Prostate gland (tissue), 2 donors: ENCODE data around the gene ZNF136.

Experiments used
- POLR2A ChIP-seq: fragments of 450-650 bp; IDR thresholded peaks from one replicate; pipeline ENCODE4 v1.6.1; 2016; ENCODE audit warnings: antibody characterized with exemption, mild to moderate bottlenecking
- POLR2AphosphoS5 ChIP-seq: sonication (generic); formaldehyde crosslinking; IDR thresholded peaks from one replicate; pipeline ENCODE4 v1.6.1; 2017; ENCODE audit warnings: antibody characterized with exemption
- TF ChIP-seq, protein P1 (sequence below), 4 experiments: fragments of 200-600 bp in 2 of 4; fragments of 450-650 bp in 2 of 4; sonication (generic) in 2 of 4; IDR thresholded peaks; 1 replicate in 3 of 4; 2 replicates in 1 of 4; pipeline ENCODE4 v1.5.1; 2016 to 2019; ENCODE audit warnings: antibody characterized with exemption in 4 of 4, mild to moderate bottlenecking in 2 of 4, moderate library complexity in 2 of 4

DNA sequence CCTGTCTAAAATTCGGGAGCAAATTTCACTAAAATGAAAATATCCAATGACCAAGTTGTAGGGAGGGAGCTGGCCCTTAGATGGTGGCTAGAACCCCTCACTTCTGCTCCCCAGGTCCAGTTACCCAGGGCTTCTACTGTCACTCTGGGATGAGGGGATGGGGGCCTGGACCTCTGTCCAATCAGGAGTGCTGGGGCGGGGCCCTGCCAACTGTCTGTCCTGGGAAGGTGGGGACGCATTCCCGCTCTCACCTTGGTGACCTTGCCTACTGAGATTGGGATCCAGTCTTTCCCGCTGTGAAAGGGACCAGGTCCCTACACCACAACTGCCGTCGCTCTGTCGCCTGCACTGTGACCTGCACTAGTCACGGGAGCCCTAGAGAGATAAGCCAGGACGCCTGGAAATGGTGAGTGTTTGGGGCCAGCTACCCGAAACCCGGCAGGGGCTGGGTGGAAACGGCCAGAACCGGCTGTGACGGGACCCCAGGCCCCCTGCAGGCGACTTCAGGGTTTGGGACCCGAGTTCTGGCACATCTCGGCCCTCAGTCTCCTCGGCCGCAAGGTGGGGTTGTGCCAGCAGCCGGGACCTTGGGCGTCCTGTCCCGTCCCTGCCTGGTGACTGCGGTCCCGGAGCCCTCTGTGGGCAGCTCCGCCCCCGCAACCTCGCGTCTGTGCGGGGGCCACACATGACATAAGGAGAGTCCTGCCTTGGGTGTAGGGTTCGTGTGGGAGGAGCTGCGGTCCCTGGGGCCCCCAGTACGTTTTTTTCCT is 45.5 kb upstream of the ZNF136 start:
- TF ChIP-seq, protein P1, sequence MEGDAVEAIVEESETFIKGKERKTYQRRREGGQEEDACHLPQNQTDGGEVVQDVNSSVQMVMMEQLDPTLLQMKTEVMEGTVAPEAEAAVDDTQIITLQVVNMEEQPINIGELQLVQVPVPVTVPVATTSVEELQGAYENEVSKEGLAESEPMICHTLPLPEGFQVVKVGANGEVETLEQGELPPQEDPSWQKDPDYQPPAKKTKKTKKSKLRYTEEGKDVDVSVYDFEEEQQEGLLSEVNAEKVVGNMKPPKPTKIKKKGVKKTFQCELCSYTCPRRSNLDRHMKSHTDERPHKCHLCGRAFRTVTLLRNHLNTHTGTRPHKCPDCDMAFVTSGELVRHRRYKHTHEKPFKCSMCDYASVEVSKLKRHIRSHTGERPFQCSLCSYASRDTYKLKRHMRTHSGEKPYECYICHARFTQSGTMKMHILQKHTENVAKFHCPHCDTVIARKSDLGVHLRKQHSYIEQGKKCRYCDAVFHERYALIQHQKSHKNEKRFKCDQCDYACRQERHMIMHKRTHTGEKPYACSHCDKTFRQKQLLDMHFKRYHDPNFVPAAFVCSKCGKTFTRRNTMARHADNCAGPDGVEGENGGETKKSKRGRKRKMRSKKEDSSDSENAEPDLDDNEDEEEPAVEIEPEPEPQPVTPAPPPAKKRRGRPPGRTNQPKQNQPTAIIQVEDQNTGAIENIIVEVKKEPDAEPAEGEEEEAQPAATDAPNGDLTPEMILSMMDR (IDR thresholded peaks at IDR 0.05), result no peak
- TF ChIP-seq POLR2AphosphoS5 (no peak), POLR2A (no peak)
